ENCODE results near the gene CEP85L.

The CEP85L gene

DNA sequence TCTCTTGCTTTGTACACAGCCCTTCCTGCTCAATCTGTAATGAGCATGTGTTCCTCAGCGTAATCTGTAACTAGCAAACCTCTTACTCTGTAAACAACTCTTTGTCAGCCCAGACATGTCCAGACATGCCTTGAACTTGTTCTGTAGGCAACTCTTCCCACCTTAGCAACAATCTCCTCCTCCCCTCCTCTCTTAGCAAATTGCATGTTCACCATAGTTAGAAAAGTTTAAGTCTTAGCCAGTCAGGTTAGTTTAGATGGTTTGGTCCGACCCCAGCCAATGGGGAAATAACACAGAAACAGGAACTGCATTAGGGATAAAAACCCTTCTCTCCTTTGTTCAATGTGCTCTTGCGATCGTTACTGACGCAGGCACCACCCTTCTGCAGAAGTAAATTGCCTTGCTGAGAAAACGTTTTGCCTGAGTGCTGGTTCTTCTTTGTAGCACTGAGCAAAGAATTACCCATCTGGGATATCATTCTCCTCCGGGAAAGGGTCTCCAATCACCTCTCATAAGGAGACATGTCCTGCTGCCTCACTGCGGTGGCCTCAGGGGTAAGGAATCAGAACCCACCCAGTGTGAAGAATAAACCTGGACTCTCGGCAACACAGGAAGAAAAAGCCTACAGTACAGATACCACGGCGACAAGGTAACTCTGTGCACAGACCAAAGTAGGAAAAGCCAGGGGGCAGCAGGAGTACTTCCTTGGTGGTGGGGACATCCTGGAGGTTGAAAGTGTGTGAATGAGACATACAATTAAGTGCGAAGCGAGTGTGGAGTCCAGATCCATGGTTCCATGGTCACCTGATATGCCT is 77.1 kb downstream of the CEP85L start:
- H3K4me3 Mint-ChIP-seq = peak overlapping the region; percentile 58
- peaks cover 21% of the 10 kb centered on the region for H3K4me1 Mint-ChIP-seq
- H3K9me3 Mint-ChIP-seq = peaks cover 60% of the 10 kb centered on the region
- H3K27me3 Mint-ChIP-seq (ENCODE audit: low read depth, poor library complexity) = no peaks in the 10 kb centered on the region
- TF ChIP-seq, protein P1, sequence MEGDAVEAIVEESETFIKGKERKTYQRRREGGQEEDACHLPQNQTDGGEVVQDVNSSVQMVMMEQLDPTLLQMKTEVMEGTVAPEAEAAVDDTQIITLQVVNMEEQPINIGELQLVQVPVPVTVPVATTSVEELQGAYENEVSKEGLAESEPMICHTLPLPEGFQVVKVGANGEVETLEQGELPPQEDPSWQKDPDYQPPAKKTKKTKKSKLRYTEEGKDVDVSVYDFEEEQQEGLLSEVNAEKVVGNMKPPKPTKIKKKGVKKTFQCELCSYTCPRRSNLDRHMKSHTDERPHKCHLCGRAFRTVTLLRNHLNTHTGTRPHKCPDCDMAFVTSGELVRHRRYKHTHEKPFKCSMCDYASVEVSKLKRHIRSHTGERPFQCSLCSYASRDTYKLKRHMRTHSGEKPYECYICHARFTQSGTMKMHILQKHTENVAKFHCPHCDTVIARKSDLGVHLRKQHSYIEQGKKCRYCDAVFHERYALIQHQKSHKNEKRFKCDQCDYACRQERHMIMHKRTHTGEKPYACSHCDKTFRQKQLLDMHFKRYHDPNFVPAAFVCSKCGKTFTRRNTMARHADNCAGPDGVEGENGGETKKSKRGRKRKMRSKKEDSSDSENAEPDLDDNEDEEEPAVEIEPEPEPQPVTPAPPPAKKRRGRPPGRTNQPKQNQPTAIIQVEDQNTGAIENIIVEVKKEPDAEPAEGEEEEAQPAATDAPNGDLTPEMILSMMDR (IDR thresholded peaks at IDR 0.05) = no peak
- H3K36me3 Mint-ChIP-seq (ENCODE audit: low read depth) = peaks cover 52% of the 10 kb centered on the region
- DNase-seq = no peak
- H3K27ac Mint-ChIP-seq = peak overlapping the region; percentile 87

DNA sequence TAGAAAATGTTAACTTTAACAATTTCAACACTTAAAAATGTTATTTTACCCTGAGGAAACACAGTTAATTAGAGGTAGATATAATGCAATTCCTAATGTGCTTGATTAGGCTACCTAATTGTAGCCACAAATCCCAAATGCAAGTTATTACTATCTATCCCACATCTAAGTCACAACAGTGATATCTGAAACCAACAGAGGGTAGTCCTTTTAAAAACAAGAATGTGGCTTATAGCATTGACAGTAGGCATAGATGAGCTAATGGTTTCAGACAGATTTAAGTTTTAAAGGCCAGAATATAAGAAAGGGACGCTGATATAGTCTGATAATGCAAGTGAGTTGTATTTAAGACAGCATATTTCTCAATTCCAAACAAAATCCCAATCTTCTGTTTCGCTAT is 80.3 kb downstream of the CEP85L start:
- Mint-ChIP-seq H3K36me3 (ENCODE audit: low read depth) (peaks cover 24% of the 10 kb centered on the region), H3K27me3 (ENCODE audit: low read depth, poor library complexity) (no peaks in the 10 kb centered on the region), H3K9me3 (peaks cover 28% of the 10 kb centered on the region), H3K27ac (no peak overlapping the region), H3K4me1 (peaks cover 15% of the 10 kb centered on the region), H3K4me3 (no peak overlapping the region)
- DNase-seq = no peak
- TF ChIP-seq, protein P1 (IDR thresholded peaks at IDR 0.05) = no peak

DNA sequence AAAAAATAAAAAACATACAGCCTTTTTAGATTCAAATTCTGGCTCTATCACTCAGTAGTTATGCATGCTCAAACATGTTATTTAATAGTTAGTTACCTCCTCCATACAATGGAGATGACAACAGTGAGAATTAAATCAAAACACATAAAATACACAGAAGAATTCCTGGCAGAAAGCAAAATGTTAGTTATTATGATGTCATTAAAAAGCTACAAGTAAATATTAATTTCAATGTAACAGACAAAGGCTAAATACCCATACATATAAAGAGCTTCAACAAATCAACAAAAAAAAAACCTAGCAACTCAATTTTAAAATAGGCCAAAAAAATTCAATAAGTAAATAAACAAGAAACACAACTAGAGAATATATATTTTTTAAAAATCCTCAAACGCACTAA is 81.9 kb downstream of the CEP85L start:
- Mint-ChIP-seq H3K9me3 (peaks cover 12% of the 10 kb centered on the region), H3K4me1 (peaks cover 8% of the 10 kb centered on the region), H3K27ac (no peak overlapping the region), H3K4me3 (no peak overlapping the region), H3K27me3 (ENCODE audit: low read depth, poor library complexity) (no peaks in the 10 kb centered on the region), H3K36me3 (ENCODE audit: low read depth) (peaks cover 12% of the 10 kb centered on the region)
- DNase-seq = no peak
- TF ChIP-seq, protein P1 (IDR thresholded peaks at IDR 0.05) = no peak

DNA sequence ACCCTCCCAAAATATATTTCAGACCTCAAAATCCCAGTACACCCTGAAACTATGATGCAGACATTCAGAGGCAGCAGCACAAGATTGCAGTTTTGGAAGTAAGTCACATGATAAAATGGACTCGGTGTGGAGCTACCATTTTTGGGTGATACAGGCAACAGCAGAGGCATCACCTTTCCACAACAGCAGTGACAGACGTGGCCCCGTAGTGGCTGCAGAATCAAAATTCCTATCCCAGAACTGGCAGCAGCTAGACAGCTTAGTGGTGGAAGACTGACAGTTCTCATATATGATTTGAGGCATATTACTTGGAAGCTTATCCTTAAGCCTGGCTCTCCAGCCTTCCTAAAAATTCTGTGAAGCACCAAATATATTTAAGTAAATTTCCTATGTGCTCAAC is 83.4 kb downstream of the CEP85L start:
- TF ChIP-seq, protein P1 (IDR thresholded peaks at IDR 0.05) = no peak
- Mint-ChIP-seq H3K27me3 (ENCODE audit: low read depth, poor library complexity) (no peaks in the 10 kb centered on the region), H3K9me3 (peaks cover under 1% of the 10 kb centered on the region), H3K36me3 (ENCODE audit: low read depth) (peaks cover 5% of the 10 kb centered on the region), H3K27ac (no peak overlapping the region), H3K4me3 (no peak overlapping the region), H3K4me1 (no peaks in the 10 kb centered on the region)
- no peak for DNase-seq

DNA sequence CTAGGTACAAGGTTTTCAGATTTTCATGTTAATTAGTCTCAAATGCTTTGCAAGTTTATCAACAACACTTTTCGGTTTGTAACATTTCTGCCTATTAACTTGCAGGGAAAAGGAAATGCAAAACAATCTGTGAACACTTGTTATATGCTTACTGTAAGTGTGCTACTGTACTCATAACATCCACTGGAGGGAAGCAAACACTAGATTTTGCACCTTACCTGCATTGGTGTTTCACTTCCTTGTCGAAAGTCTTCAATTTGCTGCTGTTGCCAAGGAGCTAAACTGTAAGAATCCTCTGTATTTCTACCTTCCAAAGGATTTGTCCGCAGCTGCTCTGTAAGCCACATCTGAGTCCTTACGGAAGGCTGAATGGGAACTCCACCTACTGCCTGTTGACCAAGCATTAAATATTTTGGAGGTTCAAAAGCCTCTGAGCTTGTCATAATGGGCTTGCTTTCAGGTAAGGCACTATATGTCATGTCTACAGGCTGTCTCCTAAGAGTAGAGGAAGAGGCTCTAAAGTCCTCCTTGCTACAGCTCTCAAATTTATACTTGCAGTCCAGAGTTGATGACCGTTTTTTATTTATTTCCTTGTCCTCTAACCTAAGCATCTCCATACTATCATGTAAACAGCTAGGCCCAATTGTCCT is 86.0 kb downstream of the CEP85L start:
- DNase-seq = no peak
- H3K27me3 Mint-ChIP-seq (ENCODE audit: low read depth, poor library complexity) = no peaks in the 10 kb centered on the region
- TF ChIP-seq, protein P1 (IDR thresholded peaks at IDR 0.05) = no peak
- no peaks in the 10 kb centered on the region for H3K4me1 Mint-ChIP-seq
- H3K9me3 Mint-ChIP-seq = no peaks in the 10 kb centered on the region
- H3K27ac Mint-ChIP-seq = no peak overlapping the region
- H3K4me3 Mint-ChIP-seq = no peak overlapping the region
- peaks cover 5% of the 10 kb centered on the region for H3K36me3 Mint-ChIP-seq (ENCODE audit: low read depth)

All from nephron progenitor cell (in vitro differentiated cells).